Body of pancreas (tissue), 4 donors: Measurements from ENCODE around the gene BMP4. TPM values are rescaled to one million over a fixed set of nuclear protein-coding genes. Genes with fewer than 3 reads are reported as not detected.

Source experiments
- ATAC-seq: fragments of 150-250 bp; one replicate; pipeline ENCODE4 v1.9.1; 2016
- DNase-seq, 4 donors: peaks; one replicate each; pipeline ENCODE4 v3.0.0-alpha.2; 2019
- H3K27ac ChIP-seq, 4 donors: fragments of 200-600 bp; sonication (generic); 1 replicate in 3 of 4; 2 replicates in 1 of 4; pipeline versions ENCODE4 v1.5.1 to v1.6.1; 2016 to 2019; ENCODE audit warnings: mild to moderate bottlenecking in 1 of 4, mixed read lengths in 1 of 4, moderate library complexity in 1 of 4
- H3K27me3 ChIP-seq, 2 donors: fragments of 200-600 bp; sonication (generic); one replicate each; pipeline ENCODE4 v1.6.0; 2016; ENCODE audit warnings: mild to moderate bottlenecking in 1 of 2
- H3K36me3 ChIP-seq, 2 donors: fragments of 200-600 bp; sonication (generic); replicated peaks in 1 of 2; 2 replicates each; pipeline ENCODE4 v1.5.1; 2016; ENCODE audit warnings: low read depth in 2 of 2; ENCODE audit not compliant: insufficient read depth in 1 of 2
- H3K4me1 ChIP-seq: fragments of 200-600 bp; sonication (generic); one replicate; pipeline ENCODE4 v1.6.0; 2016
- H3K4me3 ChIP-seq, 2 donors: fragments of 200-600 bp; sonication (generic); 1 replicate in 1 of 2; 2 replicates in 1 of 2; pipeline ENCODE4 v1.5.1; 2016 to 2019
- H3K9me3 ChIP-seq, 3 donors: fragments of 200-600 bp; sonication (generic); 1 replicate in 2 of 3; 2 replicates in 1 of 3; pipeline ENCODE4 v1.5.1; 2016
- POLR2A ChIP-seq, 3 donors: fragments of 450-650 bp; IDR thresholded peaks; one replicate each; pipeline ENCODE4 v1.6.1; 2016; ENCODE audit warnings: antibody characterized with exemption in 3 of 3, mild to moderate bottlenecking in 2 of 3
- WGBS, 2 donors: methylation state at CpG; one replicate each; pipeline ENCODE4 v1.1.5; 2017; 5-methylcytosine and 5-hydroxymethylcytosine counted together
- intact Hi-C: fragments of 100-400 bp; cut with DNase I; formaldehyde crosslinking; loops from one replicate; pipeline ENCODE4 v1.15.1; 2023
- total RNA-seq, 2 donors: library from RNA; depleted of rRNA; stranded (reverse); fragments of >200 nt; gene quantifications; one replicate each; pipeline ENCODE4 v1.1.0, GENCODE V29; 2016
- TF ChIP-seq, protein P1 (sequence below), 7 experiments: fragments of 450-650 bp in 4 of 7; fragments of 200-600 bp in 3 of 7; sonication (generic) in 3 of 7; IDR thresholded peaks; one replicate each; pipeline ENCODE4 v1.5.1; 2016 to 2019; ENCODE audit warnings: antibody characterized with exemption in 7 of 7

The BMP4 gene
- total RNA-seq, 2 donors from 2014 or later = 5.9 to 8.3 TPM

- TF ChIP-seq, protein P1, sequence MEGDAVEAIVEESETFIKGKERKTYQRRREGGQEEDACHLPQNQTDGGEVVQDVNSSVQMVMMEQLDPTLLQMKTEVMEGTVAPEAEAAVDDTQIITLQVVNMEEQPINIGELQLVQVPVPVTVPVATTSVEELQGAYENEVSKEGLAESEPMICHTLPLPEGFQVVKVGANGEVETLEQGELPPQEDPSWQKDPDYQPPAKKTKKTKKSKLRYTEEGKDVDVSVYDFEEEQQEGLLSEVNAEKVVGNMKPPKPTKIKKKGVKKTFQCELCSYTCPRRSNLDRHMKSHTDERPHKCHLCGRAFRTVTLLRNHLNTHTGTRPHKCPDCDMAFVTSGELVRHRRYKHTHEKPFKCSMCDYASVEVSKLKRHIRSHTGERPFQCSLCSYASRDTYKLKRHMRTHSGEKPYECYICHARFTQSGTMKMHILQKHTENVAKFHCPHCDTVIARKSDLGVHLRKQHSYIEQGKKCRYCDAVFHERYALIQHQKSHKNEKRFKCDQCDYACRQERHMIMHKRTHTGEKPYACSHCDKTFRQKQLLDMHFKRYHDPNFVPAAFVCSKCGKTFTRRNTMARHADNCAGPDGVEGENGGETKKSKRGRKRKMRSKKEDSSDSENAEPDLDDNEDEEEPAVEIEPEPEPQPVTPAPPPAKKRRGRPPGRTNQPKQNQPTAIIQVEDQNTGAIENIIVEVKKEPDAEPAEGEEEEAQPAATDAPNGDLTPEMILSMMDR (IDR thresholded peaks at IDR 0.05) = no peak
- no peak for TF ChIP-seq POLR2A (IDR thresholded peaks at IDR 0.05)
- H3K4me1 ChIP-seq = no peaks in the 10 kb centered on the region
- 68 to 82% methylated on average over 6 of the region's 6 CpGs for WGBS, 2 donors
- H3K27ac ChIP-seq = no peak overlapping the region
- ATAC-seq (no peak), DNase-seq (no peak)
- no peak overlapping the region for H3K4me3 ChIP-seq
- H3K27me3 ChIP-seq = no peaks in the 10 kb centered on the region
- no peaks in the 10 kb centered on the region for H3K36me3 ChIP-seq
- no peaks in the 10 kb centered on the region for H3K9me3 ChIP-seq
- intact Hi-C loops = no loop called here
Measured at GRCh38 chr14:53925201-53925766, 31.3 kb downstream of the BMP4 start.

DNA sequence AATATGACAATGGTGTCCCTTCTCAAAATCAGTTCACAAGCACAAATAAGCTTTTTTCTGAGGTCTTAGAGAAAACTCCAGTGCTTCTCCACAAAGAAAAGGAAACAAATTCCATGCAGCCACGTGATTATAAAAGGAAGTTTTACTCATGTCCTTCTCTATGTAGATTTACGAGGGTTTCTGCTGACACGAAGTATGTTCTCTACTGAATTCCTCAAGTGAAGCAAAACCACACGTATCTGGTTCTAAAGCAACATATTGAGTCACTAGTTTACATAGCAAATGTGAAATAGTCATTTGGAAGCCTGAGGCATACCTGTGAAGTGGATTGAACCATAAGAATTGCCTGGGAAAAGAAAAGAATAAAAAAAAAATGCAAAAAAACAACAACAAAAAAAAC, 31.9 kb downstream of the BMP4 start:
- TF ChIP-seq POLR2A (IDR thresholded peaks at IDR 0.05) = no peak
- Histone ChIP-seq H3K4me3 (no peak overlapping the region), H3K27ac (no peak overlapping the region), H3K36me3 (no peaks in the 10 kb centered on the region), H3K27me3 (no peaks in the 10 kb centered on the region), H3K4me1 (no peaks in the 10 kb centered on the region), H3K9me3 (no peaks in the 10 kb centered on the region)
- intact Hi-C loops = no loop called here
- 10 to 16% methylated on average over 4 of the region's 4 CpGs for WGBS, 2 donors
- no peak for DNase-seq
- ATAC-seq = no peak

GRCh38 chr14:53921027-53921426, 35.6 kb downstream of the BMP4 start:
- no peak overlapping the region for H3K4me3 ChIP-seq
- intact Hi-C loops = no loop called here
- no peaks in the 10 kb centered on the region for H3K36me3 ChIP-seq
- no peaks in the 10 kb centered on the region for H3K27me3 ChIP-seq
- DNase-seq (no peak), ATAC-seq (no peak)
- no peaks in the 10 kb centered on the region for H3K9me3 ChIP-seq
- no peaks in the 10 kb centered on the region for H3K4me1 ChIP-seq
- TF ChIP-seq POLR2A (IDR thresholded peaks at IDR 0.05) = no peak
- TF ChIP-seq, protein P1 (IDR thresholded peaks at IDR 0.05) = no peak
- WGBS, 2 donors = 45 to 58% methylated on average over 3 of the region's 3 CpGs
- H3K27ac ChIP-seq = no peak overlapping the region

DNA sequence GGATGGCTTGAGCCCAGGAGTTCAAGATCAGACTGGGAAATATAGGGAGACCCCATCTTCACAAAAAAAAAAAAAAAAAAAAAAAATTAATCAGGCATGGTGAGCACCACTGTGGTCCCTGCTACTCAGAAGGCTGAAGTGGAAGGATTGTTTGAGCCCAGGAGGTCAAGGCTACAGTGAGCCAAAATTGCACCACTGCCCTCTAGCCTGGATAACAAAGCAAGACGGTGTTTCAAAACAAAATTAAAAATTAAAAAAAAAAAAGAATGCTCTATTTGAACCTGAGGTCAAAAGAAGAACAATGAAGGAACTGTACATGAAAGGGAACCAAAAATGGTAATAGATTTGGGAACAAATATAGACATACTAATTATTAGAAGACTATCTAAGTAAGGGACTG, 40.4 kb downstream of the BMP4 start:
- Histone ChIP-seq H3K27ac (no peak overlapping the region), H3K27me3 (no peaks in the 10 kb centered on the region), H3K9me3 (no peaks in the 10 kb centered on the region), H3K36me3 (no peaks in the 10 kb centered on the region), H3K4me3 (no peak overlapping the region), H3K4me1 (no peaks in the 10 kb centered on the region)
- no peak for ATAC-seq
- intact Hi-C loops = no loop called here
- no peak for TF ChIP-seq POLR2A (IDR thresholded peaks at IDR 0.05)
- TF ChIP-seq, protein P1 (IDR thresholded peaks at IDR 0.05) = no peak
- WGBS, 2 donors = 85 to 94% methylated on average over 1 of the region's 1 CpG
- DNase-seq = no peak

- H3K4me3 ChIP-seq = no peak overlapping the region
- DNase-seq (no peak), ATAC-seq (no peak)
- H3K36me3 ChIP-seq = no peaks in the 10 kb centered on the region
- no peaks in the 10 kb centered on the region for H3K27me3 ChIP-seq
- no peak for TF ChIP-seq POLR2A (IDR thresholded peaks at IDR 0.05)
- TF ChIP-seq, protein P1 (IDR thresholded peaks at IDR 0.05) = no peak
- no peaks in the 10 kb centered on the region for H3K4me1 ChIP-seq
- 63 to 76% methylated on average over 4 of the region's 4 CpGs for WGBS, 2 donors
- intact Hi-C loops = no loop called here
- H3K27ac ChIP-seq = no peak overlapping the region
- no peaks in the 10 kb centered on the region for H3K9me3 ChIP-seq
Measured at GRCh38 chr14:53915364-53916014, 41.1 kb downstream of the BMP4 start.
